ENCODE results near the gene PDE4B. TPM values are rescaled to one million over a fixed set of nuclear protein-coding genes. Genes with fewer than 3 reads are reported as not detected.

Gene PDE4B
- total and polyA plus RNA-seq, 9 of the 15 experiments (the other 6 are each of a cell fraction or from before 2014, with no cell fraction given) = 0.09 TPM; not detected in 8

DNA sequence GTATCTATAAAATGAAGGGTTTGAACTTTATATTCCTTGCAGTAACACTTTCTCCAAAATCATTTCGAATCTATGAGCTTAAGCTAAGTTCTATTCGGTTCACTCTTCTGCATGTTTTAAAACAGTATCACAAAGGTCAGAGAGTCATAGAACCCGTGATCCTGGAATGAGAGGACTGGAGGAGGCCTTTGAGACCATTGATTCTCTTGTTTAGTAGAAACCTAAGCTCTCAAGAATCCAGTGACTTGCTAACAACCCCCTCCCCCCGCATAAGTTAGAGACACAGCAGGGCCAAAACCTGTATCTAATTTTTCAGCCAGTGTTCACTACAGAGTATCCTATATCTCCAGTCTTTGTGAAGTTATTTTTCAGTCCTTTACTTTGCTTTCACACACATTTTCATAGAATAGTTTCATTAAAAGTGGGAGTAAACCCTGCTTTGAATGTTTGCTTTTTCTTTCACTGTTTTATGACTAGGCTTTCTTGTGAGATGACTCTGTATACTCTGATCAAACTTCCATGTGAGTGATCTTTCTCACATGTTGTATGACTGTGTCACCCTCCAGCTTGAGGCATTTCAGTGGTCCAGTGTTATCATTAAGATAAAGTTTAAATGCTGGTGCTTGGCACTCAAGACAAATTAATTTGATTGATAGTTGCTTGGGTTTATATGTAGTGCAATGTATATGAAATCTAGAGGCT is 465.9 kb downstream of the PDE4B start:
- no peaks in the 10 kb centered on the region for H3K36me3 ChIP-seq (ENCODE audit: control insufficient read depth, insufficient read depth, low read length)
- H3K4me2 ChIP-seq (ENCODE audit: insufficient read depth, low read length) = no peak overlapping the region
- intact Hi-C loops (cut with micrococcal nuclease) = no loop called here
- H3K27me3 ChIP-seq (ENCODE audit: control insufficient read depth in 2 of 2, insufficient read depth in 2 of 2, low read length in 2 of 2) = no peaks in the 10 kb centered on the region
- H3K27ac ChIP-seq (ENCODE audit: extremely low read depth, low read depth, low read length) = no peak overlapping the region
- TF ChIP-seq TBP (optimal IDR thresholded peaks at IDR 0.05; ENCODE audit: low read depth, low read length) = no peak
- TF ChIP-seq ZNF655 (CRISPR knock-in tag; IDR thresholded peaks at IDR 0.05) = no peak
- no peak for TF ChIP-seq ZNF232 (CRISPR knock-in tag; IDR thresholded peaks at IDR 0.05)
- TF ChIP-seq, protein P1, sequence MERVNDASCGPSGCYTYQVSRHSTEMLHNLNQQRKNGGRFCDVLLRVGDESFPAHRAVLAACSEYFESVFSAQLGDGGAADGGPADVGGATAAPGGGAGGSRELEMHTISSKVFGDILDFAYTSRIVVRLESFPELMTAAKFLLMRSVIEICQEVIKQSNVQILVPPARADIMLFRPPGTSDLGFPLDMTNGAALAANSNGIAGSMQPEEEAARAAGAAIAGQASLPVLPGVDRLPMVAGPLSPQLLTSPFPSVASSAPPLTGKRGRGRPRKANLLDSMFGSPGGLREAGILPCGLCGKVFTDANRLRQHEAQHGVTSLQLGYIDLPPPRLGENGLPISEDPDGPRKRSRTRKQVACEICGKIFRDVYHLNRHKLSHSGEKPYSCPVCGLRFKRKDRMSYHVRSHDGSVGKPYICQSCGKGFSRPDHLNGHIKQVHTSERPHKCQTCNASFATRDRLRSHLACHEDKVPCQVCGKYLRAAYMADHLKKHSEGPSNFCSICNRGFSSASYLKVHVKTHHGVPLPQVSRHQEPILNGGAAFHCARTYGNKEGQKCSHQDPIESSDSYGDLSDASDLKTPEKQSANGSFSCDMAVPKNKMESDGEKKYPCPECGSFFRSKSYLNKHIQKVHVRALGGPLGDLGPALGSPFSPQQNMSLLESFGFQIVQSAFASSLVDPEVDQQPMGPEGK (CRISPR knock-in tag; IDR thresholded peaks at IDR 0.05; ENCODE audit: borderline replicate concordance) = no peak
- TF ChIP-seq NCOA6 (IDR thresholded peaks at IDR 0.05) = no peak
- no peak for TF ChIP-seq C11orf30 (IDR thresholded peaks at IDR 0.05; ENCODE audit: low read depth)
- TF ChIP-seq NR4A1 (CRISPR knock-in tag; IDR thresholded peaks at IDR 0.05) = no peak
- TF ChIP-seq NR4A1 (tag; IDR thresholded peaks at IDR 0.05) = no peak
- no peak for TF ChIP-seq FIP1L1 (IDR thresholded peaks at IDR 0.05; ENCODE audit: low read depth, low read length, poor library complexity, severe bottlenecking)
- no peak for TF ChIP-seq SRSF3 (IDR thresholded peaks at IDR 0.05; ENCODE audit: insufficient read depth, low read length)
- TF ChIP-seq FOSL1 (tag; conservative IDR thresholded peaks at IDR 0.05) = no peak
- TF ChIP-seq KLF16 (IDR thresholded peaks at IDR 0.05) = no peak
- TF ChIP-seq, protein P2, sequence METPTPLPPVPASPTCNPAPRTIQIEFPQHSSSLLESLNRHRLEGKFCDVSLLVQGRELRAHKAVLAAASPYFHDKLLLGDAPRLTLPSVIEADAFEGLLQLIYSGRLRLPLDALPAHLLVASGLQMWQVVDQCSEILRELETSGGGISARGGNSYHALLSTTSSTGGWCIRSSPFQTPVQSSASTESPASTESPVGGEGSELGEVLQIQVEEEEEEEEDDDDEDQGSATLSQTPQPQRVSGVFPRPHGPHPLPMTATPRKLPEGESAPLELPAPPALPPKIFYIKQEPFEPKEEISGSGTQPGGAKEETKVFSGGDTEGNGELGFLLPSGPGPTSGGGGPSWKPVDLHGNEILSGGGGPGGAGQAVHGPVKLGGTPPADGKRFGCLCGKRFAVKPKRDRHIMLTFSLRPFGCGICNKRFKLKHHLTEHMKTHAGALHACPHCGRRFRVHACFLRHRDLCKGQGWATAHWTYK (CRISPR knock-in tag; IDR thresholded peaks at IDR 0.05) = no peak
- no peak for TF ChIP-seq HDAC6 (IDR thresholded peaks at IDR 0.05; ENCODE audit: low read depth, low read length)
- no peak for TF ChIP-seq MECOM (CRISPR knock-in tag; IDR thresholded peaks at IDR 0.05)
- no peak for TF ChIP-seq PTBP1 (IDR thresholded peaks at IDR 0.05; ENCODE audit: low read depth, low read length)
- no peak for TF ChIP-seq RBBP5 (IDR thresholded peaks at IDR 0.05; ENCODE audit: borderline replicate concordance, insufficient read depth, low read length, poor library complexity, severe bottlenecking)
- no peak for TF ChIP-seq RBM15 (IDR thresholded peaks at IDR 0.05; ENCODE audit: insufficient read depth, low read length)
- TF ChIP-seq SIN3A (IDR thresholded peaks at IDR 0.05; ENCODE audit: borderline replicate concordance in 2 of 2, control insufficient read depth in 1 of 2, low read depth in 2 of 2, low read length in 2 of 2) = no peak
- H2AFZ ChIP-seq (ENCODE audit: low read depth, low read length) = no peak overlapping the region
- POLR2A ChIA-PET = no interaction called here
- 2% methylated on average over 4 of the region's 4 CpGs for WGBS (ENCODE audit: insufficient coverage, low coverage, missing lambda C conversion rate)
- ATAC-seq = no peak
- no peak for DNase-seq (ENCODE audit: extremely low read depth in 1 of 4, low spot score in 3 of 4)
- CTCF ChIA-PET (ENCODE audit: low intra/inter-chr PET ratio) = no interaction called here
- no peaks in the 10 kb centered on the region for H3K9me3 ChIP-seq (replicated peaks; ENCODE audit: control insufficient read depth, insufficient read depth, low read depth, low read length)
- no peak for FAIRE-seq
- H3K9me1 ChIP-seq (ENCODE audit: control insufficient read depth, insufficient read depth, low read length) = no peaks in the 10 kb centered on the region
- H3K4me3 ChIP-seq = no peak overlapping the region
- in situ Hi-C loops (cut with MboI) = no loop called here
- H3K9ac ChIP-seq (ENCODE audit: insufficient read depth in 1 of 2, low read depth in 2 of 2, low read length in 2 of 2) = no peak overlapping the region
- no peaks in the 10 kb centered on the region for H3K4me1 ChIP-seq (replicated peaks in 1 of 2; ENCODE audit: control insufficient read depth in 2 of 2, insufficient read depth in 2 of 2, low read length in 2 of 2)
- no TSS peak for BruUV-seq (replicated peaks)
- no peaks in the 10 kb centered on the region for H3K79me2 ChIP-seq (ENCODE audit: control insufficient read depth, insufficient read depth, low read length)
- H4K20me1 ChIP-seq (replicated peaks; ENCODE audit: control insufficient read depth, insufficient read depth, low read length) = no peaks in the 10 kb centered on the region
